Activated CD8-positive, alpha-beta memory T cell treated with anti-CD3 and anti-CD28 coated beads, Interleukin-2, amount 50 U/mL, for 48 hours (primary cell): ENCODE results near the gene OR10H1.

Experiments
- DNase-seq: peaks from one replicate; pipeline ENCODE4 v3.0.0-alpha.2; 2020

The OR10H1 gene

GRCh38 chr19:15769586-15769985 lies 45.9 kb downstream of the OR10H1 start:
- DNase-seq: no peak

- no peak for DNase-seq
These were observed 55.4 kb downstream of the OR10H1 start for GRCh38 chr19:15759962-15760565.

- no peak for DNase-seq
These were observed 57.1 kb downstream of the OR10H1 start for GRCh38 chr19:15758379-15758778.
